NCI-H1417 treated with DMSO at 0.1 percent for 48 hours (cell line): ENCODE data around the gene COA8.

Source experiments
- DNase-seq: peaks from one replicate; lab custom pipeline; 2025; lab: John Stamatoyannopoulos, UW

COA8 gene, protein sequence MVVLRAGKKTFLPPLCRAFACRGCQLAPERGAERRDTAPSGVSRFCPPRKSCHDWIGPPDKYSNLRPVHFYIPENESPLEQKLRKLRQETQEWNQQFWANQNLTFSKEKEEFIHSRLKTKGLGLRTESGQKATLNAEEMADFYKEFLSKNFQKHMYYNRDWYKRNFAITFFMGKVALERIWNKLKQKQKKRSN

DNA sequence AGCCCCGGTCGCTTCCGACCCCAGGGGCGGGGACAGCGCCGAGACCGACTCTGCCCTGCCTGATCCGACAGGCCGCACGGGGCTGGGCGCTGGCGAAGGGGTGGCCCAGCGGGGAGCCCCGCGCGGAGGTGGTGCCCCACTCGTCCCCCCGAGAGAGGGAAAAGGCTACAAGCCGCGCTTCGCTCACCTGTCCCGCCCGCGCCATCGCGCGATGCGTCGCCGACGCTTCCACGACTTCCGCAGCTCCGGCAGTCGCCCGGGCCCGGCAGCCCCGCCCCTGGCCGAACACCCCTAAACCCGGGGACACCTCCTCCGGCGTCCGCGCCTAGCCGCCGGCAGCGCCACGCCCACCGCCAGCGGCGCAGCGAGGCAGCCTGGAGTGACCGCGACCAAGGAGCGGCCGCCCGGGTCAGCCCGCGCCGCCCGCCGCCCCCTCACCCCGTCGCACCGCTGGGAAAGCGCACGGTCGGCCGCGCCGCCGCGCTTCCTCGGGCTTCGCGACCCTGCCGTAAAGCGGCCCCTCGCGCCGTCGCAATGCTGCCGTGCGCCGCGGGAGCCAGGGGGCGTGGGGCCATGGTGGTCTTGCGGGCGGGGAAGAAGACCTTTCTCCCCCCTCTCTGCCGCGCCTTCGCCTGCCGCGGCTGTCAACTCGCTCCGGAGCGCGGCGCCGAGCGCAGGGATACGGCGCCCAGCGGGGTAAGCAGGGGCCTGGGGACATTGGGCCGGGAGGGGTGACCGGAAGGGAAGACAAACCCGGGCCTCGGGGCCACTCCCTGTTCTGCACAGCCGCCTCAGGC lies at the start of gene COA8, which contains the start of gene BAG5:
TSS of gene COA8 (plus strand) at position 532 of the 797 bp plus-strand sequence. CDS start at position 574, 42 bp downstream.
TSS of gene BAG5 (minus strand) at position 229 of the 797 bp plus-strand sequence. CDS start 1,493 bp downstream, outside the sequence.
- peak; percentile 69 for DNase-seq

DNA sequence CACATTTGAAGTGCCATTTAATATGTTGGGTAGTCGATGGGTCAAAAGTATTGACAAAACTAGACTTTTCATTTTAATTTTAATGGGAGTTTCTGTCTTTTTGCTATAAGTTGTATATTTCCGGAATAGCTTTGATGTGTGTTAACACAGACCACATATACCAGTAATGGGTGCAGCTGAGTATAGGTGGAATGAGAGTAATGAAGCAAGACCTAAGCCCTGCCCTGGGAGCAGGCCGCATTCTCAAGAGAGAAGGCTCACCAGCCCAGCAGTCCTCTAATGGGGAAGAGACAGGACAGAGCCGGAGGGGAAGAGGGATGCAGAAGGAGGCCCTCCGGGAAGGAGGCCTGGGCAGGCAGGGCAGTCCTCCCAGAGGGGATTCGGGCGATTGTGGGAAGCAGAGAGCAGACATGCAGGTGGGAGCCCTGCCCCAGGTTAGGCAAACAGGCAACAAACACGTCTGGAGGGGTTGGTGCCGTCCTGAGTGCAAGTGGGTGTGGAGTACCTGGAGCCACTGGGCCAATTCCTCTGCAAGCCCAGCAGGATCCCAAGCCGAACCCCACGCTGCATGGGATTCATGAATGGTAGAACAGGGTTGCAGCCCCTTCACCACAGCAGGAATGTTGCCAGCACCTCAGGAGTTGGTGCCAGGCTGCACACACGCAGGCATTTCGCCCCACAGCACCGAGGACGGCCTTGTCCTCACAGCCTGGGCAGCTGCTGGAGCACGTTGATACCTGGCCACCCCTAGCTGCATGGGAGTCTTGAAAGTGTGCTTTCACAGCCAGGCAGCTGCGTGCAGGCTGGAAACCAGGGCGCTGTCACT lies 48.0 kb upstream of the COA8 start:
- no peak for DNase-seq

DNA sequence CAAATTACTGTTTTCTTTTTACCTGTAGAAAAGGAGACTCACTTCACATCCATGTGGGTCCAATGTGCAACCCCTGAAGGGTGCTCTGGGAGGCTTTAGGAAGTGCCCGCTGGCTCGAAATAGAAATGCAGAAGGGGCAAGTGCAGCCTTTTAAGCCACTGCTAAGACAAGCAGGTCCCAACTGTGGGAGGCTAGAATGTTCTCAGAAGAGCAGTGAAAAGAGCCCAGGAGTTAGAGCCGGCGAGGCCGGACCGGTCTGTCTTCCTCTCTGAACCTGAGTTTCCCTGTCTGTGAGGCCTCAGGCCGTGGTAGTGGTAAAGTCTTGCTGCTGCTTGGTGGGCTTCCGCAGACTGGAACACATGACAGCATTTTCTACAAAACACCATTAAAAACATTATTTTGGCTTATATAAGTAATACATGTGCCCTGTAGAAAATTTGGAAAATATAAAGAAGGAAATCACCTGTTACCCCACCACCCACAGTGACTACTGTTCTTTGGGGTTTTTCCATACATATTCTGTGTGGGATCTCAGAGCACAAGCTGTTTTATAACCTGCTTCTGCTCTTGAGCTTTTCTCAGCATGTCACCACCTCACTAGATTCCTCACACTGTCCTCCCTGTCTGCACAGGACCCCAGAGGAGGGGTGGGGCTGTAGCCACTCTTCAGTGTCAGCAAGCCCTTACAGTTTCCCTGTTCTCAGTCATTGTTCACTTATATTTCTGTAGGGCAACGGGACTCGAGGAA lies 46.2 kb upstream of the COA8 start:
- no peak for DNase-seq

DNA sequence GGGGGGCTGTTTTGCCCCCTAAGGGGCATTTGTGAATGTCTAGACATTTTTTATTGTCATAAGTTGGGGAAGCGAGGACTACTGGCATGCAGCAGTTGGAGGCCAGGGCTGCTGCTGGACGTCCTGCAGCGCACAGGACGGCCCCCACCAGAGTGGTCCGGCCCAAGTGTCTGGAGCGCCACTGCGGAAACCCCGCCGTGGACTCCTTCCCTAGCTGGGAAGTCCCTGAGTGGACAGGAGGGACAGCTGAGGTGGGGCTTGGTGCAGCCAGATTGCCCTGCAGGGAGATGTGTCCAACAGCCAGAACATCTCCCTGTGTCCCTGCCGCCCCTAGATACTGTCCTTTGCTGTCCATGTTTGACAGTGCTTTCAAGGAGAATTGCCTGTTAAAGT lies 45.6 kb upstream of the COA8 start:
- no peak for DNase-seq

DNA sequence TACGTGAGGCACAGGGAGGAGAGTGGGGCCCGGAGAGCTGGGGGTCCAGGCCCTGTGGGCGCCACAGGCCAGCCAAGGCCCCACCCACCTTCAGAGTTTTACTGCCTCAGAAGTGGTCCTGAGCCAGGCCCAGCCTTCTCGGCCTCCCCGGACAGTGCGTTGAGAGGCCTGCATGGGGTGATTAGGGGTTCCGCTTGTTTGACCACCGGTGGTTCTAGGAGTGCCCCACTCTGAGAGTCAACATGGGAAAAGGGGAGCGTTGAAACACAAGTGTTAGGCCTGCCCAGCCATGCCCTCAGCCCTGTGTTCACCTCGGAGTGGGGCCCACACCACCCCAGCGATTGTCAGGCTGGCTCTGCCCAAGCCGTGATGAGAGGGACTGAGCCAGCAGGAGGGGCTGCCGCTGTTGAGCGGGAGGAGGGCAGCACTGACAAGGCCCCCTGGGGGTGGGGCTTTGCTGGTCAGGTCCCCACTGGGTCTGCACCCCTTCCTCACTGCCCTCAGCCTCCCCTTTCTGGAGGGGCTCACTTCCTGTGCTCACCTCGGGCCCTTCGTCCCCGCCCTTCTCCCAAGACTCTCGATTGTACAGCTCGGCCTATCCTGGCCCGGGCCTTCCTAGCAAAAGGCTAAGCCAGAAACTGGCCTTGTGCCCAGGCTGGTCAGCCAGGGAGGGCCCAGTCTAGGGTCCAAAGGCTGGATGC lies 44.9 kb upstream of the COA8 start:
- no peak for DNase-seq

DNA sequence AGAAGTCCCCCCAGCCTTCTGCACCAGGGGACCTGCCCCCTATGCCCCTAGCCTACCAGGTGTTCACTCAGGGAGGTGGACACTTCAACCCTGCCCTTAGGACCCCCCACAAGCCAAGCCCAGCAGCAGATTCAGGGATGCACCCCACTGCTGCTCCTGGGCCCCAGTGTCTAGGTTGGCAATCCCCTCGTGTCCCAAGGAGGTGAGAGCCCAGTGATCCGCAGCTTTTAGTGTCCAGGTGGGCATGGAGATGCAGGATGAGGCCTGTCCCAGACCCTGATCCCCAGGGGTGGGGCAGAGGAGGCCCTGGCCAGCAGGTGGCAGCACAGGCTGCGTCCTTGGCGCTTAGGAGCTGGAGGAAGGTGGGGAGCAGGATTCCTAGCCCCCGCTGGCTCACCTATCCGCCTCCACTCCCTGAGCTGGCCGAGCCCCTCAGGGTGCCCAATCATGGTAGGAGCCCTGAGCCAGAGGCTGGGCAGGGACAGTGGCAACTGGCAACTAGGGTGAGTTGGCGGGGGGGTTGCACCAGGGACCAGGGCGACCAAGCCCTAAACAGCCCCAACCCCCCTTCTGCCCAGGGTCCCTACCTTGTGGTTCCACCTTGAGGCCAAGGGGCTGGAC lies 44.2 kb upstream of the COA8 start:
- no peak for DNase-seq

DNA sequence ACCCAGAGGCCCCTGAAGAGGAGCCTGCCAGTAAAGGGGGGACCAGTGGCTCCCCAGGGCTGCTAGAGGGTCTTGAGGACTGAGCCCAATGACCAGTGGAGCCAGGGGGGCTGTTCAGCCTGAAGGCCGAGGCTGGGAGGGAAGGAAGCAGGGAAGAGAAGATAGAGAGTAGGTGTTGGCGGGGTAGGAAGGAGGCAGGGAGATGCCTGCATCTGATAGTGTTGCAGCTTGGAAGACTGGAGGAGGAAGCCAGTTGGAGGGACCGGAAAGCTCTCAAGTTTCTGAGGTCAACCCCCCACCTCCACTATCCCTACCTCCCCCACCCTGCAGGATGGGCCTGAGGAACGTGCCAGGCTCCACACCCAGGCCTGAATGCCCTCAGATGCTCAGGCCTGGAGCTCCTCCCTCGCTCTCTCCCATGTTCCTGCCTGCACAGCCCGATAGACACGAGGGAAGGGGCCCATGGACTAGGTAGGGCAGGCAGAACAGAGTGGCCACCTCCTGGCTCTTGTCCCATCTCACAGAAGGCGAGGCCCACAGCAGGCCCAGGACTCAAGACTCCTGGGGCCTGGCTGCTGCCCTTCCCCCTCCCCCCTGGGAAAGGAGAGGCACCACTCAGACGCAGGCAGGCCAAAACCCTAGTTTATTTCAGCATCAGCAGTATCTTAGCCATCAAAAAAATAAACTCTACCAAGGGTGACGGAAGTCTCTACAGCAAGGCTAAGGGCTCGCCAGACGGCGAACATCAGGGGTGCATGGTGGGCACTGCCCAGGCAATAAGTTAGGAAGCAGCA lies 43.5 kb upstream of the COA8 start:
- DNase-seq, result no peak

DNA sequence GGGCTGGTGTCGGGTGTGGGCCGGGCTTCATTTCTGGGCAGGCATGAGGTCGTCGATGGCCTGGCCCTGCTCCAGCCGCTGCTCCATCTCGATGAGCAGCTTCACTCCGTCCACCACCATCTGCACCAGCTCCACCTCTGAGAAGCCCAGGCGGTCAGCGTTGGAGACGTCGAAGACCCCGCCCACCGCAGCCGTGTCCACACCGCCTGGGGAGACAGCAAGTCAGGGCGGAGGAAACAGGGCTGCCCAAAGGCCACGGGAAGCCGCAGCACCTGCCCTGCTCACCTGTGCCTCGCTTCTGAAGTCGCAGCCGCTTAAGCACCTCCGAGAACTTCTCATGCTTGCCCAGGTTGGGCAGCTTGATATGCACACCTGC lies 42.9 kb upstream of the COA8 start:
- DNase-seq, result no peak

GRCh38 chr14:103520269-103520656 lies 42.5 kb upstream of the COA8 start:
- DNase-seq, result no peak

DNA sequence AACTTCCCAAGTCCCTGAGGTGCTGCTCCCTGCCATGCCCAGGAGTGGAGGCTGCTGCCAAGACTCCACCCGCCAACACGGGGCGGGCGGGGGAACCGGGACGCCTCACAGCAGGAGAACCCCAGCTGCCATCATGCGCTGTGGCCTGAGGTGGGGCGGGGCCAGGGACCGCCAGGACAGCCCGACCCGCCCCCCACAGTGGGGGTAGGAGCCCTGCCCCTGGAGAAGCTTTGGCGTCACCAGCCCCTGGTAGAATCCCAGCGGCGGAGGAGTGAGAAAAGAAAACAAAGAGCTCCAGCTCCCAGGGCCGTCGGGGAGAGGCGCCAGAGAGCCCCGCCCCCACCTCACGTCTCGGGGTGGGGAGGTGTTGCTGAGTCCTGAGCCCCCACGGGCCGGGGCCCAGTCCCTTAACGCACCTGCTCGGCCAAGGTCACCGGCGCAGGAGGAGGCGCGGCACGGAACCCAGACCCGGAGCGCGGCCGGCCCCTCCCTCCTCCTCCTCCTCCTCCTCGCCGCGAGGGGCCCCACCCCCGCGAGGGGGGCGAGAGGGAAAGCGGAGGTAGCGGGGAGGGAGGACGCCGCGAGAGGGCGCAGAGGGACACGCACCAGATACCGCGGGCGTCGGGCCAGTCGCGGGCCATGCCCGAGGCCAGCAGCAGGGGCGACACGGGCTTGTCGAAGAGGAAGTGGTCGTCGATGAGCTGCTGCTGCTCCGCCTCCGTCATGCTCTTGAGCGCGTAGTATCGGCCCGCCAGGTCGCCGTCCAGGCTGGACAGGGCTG lies 41.9 kb upstream of the COA8 start:
- no peak for DNase-seq

- no peak for DNase-seq
Measured at GRCh38 chr14:103521438-103521950, 41.3 kb upstream of the COA8 start.

DNA sequence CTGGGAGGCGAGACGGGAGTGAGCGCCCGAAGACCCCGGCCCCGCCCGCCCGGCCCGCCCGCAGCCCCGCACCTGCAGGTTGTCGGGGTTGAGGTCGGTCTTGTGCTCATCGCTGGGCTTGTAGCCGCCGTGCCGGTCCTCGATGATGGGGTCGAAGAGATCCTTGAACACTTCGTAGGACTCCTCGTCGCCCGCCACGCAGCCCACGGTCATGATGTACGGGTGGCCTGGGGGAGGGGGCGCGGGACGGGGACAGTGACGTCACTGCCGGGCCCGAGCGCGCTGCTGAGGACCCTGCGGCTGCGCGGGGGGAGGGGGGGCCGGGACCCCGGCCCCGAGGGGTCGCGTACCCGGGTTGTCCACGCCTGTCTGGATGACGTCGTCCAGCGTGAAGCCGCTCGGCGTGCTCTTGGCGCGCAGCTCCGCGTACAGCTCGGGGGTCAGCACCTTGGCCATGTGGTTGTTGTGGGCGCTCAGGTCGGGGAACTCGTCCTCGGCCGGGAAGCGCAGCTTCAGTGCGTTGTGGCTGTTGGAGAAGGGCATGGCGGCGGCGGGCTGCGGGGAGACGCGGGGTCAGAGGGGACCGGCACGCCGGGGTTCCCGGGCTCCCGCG lies 40.7 kb upstream of the COA8 start:
- no peak for DNase-seq

- DNase-seq, result peak; percentile 15
Measured at GRCh38 chr14:103522649-103523574, 39.8 kb upstream of the COA8 start, which contains the start of gene CKB. CKB (minus strand) TSS chr14:103522830; CDS start chr14:103522493, 337 bp downstream.

DNA sequence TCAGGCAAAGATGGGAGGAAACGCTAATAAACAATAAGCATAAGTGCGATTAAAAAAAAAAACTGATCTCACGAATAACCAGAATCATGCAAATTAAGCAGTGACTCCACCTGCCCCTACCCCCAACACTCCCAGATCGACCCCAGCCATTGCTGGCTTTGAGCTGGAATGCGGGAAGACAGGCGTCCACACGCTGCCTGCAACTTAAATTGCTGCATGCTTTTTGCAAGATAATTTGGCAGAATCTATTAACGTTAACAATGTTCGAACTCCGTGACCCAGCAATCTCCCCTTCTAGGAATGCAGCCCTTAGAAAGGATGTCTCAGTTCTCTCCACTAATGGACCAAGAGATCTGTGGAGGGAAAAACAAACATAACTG lies 39.2 kb upstream of the COA8 start:
- no peak for DNase-seq

- no peak for DNase-seq
Measured at GRCh38 chr14:103524002-103524935, 38.5 kb upstream of the COA8 start.
